HG02610 (cell line): ENCODE measurements around the gene FOCAD.
"Not testable (repeated sequence)": the region's sequence is repeated elsewhere in the genome, so short reads cannot be mapped to it uniquely, and the experiment has no call there.

Source experiments
- ATAC-seq: cut with Tn5 transposase; IDR thresholded peaks from one replicate; pipeline ENCODE4 v1.9.1; 2021; ENCODE audit warnings: mild to moderate bottlenecking, moderate library complexity; ENCODE audit not compliant: unreplicated experiment

The FOCAD gene

GRCh38 chr9:20945856-20946255, 261.8 kb downstream of the FOCAD start:
- no peak for ATAC-seq

GRCh38 chr9:20948703-20949102, 264.6 kb downstream of the FOCAD start:
- ATAC-seq = no peak

- no peak for ATAC-seq
These were observed 266.6 kb downstream of the FOCAD start for GRCh38 chr9:20950707-20951106.

- ATAC-seq = no peak
These were observed 278.6 kb downstream of the FOCAD start for GRCh38 chr9:20962536-20963225.

- ATAC-seq = no peak
These were observed 288.6 kb downstream of the FOCAD start for GRCh38 chr9:20972684-20973083.

- ATAC-seq = not testable (repeated sequence)
These were observed 289.3 kb downstream of the FOCAD start for GRCh38 chr9:20973246-20973947.

GRCh38 chr9:20974191-20974938, 290.3 kb downstream of the FOCAD start:
- not testable (repeated sequence) for ATAC-seq

- no peak for ATAC-seq
These were observed 294.2 kb downstream of the FOCAD start for GRCh38 chr9:20978249-20978648.

GRCh38 chr9:20980832-20981455, 296.9 kb downstream of the FOCAD start:
- peak; percentile 70 for ATAC-seq

GRCh38 chr9:20981486-20981885, 297.4 kb downstream of the FOCAD start:
- no peak for ATAC-seq

GRCh38 chr9:20984506-20984905, 300.4 kb downstream of the FOCAD start:
- no peak for ATAC-seq

- no peak for ATAC-seq
These were observed 302.0 kb downstream of the FOCAD start for GRCh38 chr9:20985851-20986600.

GRCh38 chr9:20987521-20987920, 303.5 kb downstream of the FOCAD start:
- no peak for ATAC-seq

- ATAC-seq = no peak
These were observed 304.0 kb downstream of the FOCAD start for GRCh38 chr9:20988061-20988460.

- peak; percentile 77 for ATAC-seq
These were observed 304.7 kb downstream of the FOCAD start for GRCh38 chr9:20988671-20989315.

- no peak for ATAC-seq
These were observed 305.9 kb downstream of the FOCAD start for GRCh38 chr9:20989923-20990341.

- no peak for ATAC-seq
These were observed 306.8 kb downstream of the FOCAD start for GRCh38 chr9:20990867-20991266.

- ATAC-seq = no peak
These were observed 310.4 kb downstream of the FOCAD start for GRCh38 chr9:20994486-20994885.

GRCh38 chr9:20995616-20996015, 311.6 kb downstream of the FOCAD start:
- ATAC-seq = no peak

GRCh38 chr9:20996809-20997208, 312.8 kb downstream of the FOCAD start:
- ATAC-seq = no peak
